ENCODE measurements around the gene ARHGEF10L.
"Not testable (repeated sequence)": the region's sequence is repeated elsewhere in the genome, so short reads cannot be mapped to it uniquely, and the experiment has no call there.

ARHGEF10L gene, protein sequence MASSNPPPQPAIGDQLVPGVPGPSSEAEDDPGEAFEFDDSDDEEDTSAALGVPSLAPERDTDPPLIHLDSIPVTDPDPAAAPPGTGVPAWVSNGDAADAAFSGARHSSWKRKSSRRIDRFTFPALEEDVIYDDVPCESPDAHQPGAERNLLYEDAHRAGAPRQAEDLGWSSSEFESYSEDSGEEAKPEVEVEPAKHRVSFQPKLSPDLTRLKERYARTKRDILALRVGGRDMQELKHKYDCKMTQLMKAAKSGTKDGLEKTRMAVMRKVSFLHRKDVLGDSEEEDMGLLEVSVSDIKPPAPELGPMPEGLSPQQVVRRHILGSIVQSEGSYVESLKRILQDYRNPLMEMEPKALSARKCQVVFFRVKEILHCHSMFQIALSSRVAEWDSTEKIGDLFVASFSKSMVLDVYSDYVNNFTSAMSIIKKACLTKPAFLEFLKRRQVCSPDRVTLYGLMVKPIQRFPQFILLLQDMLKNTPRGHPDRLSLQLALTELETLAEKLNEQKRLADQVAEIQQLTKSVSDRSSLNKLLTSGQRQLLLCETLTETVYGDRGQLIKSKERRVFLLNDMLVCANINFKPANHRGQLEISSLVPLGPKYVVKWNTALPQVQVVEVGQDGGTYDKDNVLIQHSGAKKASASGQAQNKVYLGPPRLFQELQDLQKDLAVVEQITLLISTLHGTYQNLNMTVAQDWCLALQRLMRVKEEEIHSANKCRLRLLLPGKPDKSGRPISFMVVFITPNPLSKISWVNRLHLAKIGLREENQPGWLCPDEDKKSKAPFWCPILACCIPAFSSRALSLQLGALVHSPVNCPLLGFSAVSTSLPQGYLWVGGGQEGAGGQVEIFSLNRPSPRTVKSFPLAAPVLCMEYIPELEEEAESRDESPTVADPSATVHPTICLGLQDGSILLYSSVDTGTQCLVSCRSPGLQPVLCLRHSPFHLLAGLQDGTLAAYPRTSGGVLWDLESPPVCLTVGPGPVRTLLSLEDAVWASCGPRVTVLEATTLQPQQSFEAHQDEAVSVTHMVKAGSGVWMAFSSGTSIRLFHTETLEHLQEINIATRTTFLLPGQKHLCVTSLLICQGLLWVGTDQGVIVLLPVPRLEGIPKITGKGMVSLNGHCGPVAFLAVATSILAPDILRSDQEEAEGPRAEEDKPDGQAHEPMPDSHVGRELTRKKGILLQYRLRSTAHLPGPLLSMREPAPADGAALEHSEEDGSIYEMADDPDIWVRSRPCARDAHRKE (N-terminal part only)

DNA sequence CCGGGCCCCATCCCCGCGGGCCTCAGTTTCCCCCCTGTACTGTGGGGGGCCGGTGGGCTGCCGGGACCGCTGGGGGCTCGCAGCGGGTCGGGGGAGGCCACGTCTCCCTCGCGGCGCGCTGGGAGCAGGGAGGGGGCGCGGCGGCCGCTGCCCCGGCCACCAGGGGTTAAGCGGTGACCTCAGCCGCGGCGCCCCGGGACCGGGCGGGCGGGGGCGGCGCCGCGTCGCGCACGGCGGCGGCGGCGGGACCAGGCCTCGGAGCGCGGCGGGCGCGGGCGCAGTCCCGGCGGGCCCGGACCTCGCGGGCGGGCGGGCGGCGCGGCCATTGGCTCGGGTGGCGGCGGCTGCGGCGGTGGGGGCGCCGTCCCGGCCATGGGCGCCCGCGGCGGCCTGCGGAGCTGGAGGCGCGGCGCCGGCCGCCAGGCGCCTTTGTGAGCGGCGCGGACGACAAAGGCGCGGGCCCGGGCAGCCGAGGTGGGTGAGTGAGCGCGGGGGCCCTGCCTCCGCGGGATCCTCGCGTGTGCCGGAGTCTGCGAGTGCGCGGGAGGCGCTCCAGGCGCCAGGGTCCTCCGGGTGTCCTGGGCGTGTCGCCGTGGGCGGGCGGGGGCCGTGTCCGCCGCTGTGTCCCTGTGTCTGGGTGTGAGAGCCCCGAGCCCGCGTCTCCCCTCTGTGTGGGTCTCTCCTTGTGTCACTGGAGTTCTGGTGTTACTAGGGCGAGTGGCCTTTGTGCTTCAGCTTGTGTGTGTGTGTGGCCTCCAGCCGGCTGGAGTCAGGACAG is at the start of gene ARHGEF10L:
Gene ARHGEF10L, plus strand, starts transcription at position 222 of the 778 bp plus-strand sequence. CDS start 40,898 bp downstream, outside the sequence.
- TF ChIP-seq, protein P1, sequence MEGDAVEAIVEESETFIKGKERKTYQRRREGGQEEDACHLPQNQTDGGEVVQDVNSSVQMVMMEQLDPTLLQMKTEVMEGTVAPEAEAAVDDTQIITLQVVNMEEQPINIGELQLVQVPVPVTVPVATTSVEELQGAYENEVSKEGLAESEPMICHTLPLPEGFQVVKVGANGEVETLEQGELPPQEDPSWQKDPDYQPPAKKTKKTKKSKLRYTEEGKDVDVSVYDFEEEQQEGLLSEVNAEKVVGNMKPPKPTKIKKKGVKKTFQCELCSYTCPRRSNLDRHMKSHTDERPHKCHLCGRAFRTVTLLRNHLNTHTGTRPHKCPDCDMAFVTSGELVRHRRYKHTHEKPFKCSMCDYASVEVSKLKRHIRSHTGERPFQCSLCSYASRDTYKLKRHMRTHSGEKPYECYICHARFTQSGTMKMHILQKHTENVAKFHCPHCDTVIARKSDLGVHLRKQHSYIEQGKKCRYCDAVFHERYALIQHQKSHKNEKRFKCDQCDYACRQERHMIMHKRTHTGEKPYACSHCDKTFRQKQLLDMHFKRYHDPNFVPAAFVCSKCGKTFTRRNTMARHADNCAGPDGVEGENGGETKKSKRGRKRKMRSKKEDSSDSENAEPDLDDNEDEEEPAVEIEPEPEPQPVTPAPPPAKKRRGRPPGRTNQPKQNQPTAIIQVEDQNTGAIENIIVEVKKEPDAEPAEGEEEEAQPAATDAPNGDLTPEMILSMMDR (IDR thresholded peaks at IDR 0.05; ENCODE audit: extremely low read depth, missing control alignments) = no peak
- peak; percentile 56 for DNase-seq (ENCODE audit: low spot score)

DNA sequence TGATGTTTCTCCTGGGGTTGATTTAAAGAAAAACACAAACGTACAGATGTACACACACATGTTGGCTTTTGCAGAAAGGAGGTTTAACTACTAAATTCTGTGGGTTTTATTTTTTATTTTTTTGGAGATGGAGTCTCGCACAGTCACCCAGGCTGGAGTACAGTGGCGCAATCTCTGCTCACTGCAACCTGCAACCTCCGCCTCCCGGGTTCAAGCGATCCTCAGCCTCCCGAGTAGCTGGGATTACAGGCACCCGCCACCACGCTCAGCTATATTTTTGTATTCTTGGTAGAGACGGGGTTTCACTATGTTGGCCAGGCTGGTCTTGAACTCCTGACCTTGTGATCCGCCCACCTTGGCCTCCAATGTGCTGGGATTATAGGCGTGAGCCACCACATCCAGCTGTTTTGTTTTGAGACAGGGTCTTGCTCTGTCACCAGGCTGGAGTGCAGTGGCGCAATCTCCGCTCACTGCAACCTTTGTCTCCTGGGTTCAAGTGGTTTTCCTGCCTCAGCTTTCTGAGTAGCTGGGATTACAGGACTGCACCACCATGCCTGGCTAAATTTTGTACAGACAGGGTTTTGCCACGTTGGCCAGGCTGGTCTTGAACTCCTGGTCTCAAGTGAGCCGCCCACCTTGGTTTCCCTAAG is 49.6 kb upstream of the ARHGEF10L start:
- not testable (repeated sequence) for DNase-seq (ENCODE audit: low spot score)

DNA sequence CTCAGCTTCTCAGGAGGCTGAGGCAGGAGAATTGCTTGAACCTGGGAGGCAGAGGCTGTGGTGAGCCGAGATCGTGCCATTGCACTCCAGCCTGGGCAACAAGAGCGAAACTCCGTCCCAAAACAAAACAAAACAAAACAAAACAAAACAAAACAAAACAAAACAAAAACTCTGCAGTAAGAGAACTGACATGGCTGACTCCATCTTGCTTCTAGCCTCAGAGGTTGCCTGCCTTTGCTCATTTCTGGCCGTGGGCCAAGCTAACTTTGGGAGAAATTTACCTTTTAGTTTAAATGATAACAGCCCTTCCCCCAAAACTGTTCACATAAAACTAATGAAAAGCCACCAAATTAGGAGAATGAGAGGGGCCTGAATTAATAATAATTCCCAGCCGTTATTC is 48.8 kb upstream of the ARHGEF10L start:
- not testable (repeated sequence) for DNase-seq (ENCODE audit: low spot score)

DNA sequence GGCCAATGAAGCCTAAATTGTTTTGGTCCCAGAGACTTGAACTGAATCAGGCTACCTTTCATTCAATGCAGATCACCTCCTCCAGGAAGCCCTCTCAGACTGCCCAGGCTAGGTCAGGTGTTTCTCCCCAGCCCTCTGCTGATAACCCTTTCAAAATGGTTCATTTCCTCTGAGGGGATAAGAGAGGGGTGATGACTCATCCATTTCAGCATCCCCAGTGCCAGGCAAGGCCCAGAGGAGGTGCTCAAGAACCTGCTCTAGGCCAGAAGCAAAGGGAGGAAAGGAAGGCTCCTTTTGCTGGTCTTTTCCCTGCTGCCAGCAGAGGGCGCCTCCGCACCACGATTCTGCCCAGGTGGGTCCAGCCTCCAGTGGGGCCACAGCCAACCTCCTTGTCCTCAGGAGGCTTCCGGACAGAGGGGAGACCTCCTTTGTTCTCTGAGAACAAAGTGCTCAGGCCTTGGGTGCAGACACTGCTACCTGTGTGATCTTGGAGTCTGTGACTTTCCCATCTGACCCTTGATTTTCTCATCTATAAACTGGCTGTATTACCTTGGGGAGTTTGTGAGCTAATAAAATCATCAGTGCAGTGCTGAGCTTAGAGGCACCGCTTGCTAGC is 45.3 kb upstream of the ARHGEF10L start:
- TF ChIP-seq, protein P1 (IDR thresholded peaks at IDR 0.05; ENCODE audit: extremely low read depth, missing control alignments) = peak; percentile 74
- peak; percentile 79 for DNase-seq (ENCODE audit: low spot score)

DNA sequence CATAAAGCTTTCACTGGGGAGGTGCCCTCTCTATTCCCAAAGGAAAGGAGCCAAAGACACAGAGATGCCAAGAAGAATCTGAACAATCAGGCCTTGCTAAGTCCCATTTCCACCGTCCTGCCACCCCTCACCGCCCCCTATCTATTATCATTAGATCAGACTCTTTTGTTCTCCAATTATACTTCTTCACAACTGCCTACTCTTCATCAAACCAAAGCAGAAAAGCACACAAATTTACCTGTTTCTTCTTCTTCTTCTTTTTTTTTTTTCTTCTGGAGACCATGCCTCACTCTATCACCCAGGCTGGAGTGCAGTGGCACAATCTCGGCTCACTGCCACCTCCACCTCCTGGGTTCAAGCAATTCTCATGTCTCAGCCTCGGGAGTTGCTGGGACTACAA is 43.1 kb upstream of the ARHGEF10L start:
- TF ChIP-seq, protein P1 (IDR thresholded peaks at IDR 0.05; ENCODE audit: extremely low read depth, missing control alignments) = no peak
- DNase-seq (ENCODE audit: low spot score) = no peak

DNA sequence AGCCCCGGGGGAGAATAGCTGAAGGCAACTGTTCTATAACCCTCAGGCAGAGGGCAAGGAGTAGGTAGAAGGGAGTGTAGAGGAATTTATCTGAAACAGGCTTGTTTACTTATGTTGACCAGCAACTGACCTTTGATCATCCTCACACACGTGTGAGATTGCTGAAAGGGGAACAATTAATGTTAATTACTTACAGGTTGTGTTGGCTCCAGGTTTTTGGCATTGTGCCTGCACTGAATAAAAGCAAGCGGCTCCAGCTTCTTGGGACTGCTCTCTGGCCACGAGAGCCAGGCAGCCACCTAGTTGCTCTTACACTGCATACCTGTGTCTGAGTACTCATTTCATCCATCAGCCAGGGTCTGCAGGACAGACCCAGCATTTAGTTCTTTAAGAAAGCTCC is 41.3 kb upstream of the ARHGEF10L start:
- TF ChIP-seq, protein P1 (IDR thresholded peaks at IDR 0.05; ENCODE audit: extremely low read depth, missing control alignments) = no peak
- DNase-seq (ENCODE audit: low spot score) = no peak

DNA sequence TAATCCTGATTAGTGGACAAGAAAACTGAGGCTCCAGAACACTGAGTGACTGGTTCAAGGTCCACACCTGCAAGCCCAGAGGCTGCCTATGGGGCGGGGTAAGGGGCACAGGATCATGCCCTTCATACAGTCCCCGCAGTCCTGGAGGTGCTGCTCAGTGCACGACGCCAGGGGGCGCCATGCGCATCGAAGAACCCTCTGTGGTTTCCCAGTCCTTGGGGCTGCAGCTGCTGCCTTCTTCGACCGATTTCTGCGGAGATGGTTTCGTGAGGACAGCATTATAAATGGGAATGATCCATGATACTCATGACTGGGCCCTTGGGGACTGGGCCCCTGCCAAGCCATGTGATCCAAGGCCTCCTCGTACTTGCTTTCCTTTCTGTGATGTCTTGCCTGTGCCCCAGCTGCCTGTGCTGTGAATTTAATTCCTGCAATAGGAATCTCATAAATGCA is 37.1 kb upstream of the ARHGEF10L start:
- TF ChIP-seq, protein P1 (IDR thresholded peaks at IDR 0.05; ENCODE audit: extremely low read depth, missing control alignments) = peak; percentile 79
- DNase-seq (ENCODE audit: low spot score) = peak; percentile 78

All from GM20000 (cell line).